GM23338 (cell line): ENCODE data around the gene PGLYRP4. TPM values are rescaled to one million over a fixed set of nuclear protein-coding genes. Genes with fewer than 3 reads are reported as not detected.

ENCODE experiments used
- ATAC-seq: fragments of 200-7000 bp; cut with Tn5 transposase; 3 replicates; pipeline ENCODE4 v1.9.1; 2020
- DNase-seq: peaks from one replicate; pipeline ENCODE4 v3.0.0-alpha.2; 2015; ENCODE audit warnings: low spot score
- H2AFZ ChIP-seq: fragments of 200-600 bp; sonication (generic); 2 replicates; pipeline ENCODE4 v1.8.0; 2016; ENCODE audit warnings: antibody characterized with exemption, mild to moderate bottlenecking, moderate library complexity
- H3F3A ChIP-seq: fragments of 200-600 bp; sonication (generic); replicated peaks from 2 replicates; pipeline ENCODE4 v1.8.0; 2017; ENCODE audit warnings: antibody characterized with exemption, mixed run types, low read depth
- H3K27ac ChIP-seq: fragments of 200-600 bp; sonication (generic); 2 replicates; pipeline ENCODE4 v1.6.1; 2016; ENCODE audit warnings: low read depth
- H3K27me3 ChIP-seq: fragments of 200-600 bp; sonication (generic); 2 replicates; pipeline ENCODE4 v1.8.0; 2016; ENCODE audit warnings: mild to moderate bottlenecking, mixed run types, moderate library complexity; ENCODE audit not compliant: insufficient read depth
- H3K36me3 ChIP-seq: fragments of 200-600 bp; sonication (generic); 2 replicates; pipeline ENCODE4 v1.8.0; 2016; ENCODE audit warnings: mild to moderate bottlenecking; ENCODE audit not compliant: insufficient read depth
- H3K4me1 ChIP-seq: fragments of 200-600 bp; sonication (generic); 2 replicates; pipeline ENCODE4 v1.8.0; 2016; ENCODE audit warnings: mild to moderate bottlenecking, moderate library complexity; ENCODE audit not compliant: insufficient read depth
- H3K4me2 ChIP-seq: fragments of 200-600 bp; sonication (generic); 2 replicates; pipeline ENCODE4 v1.7.1; 2017; ENCODE audit warnings: mixed run types
- H3K4me3 ChIP-seq: fragments of 200-600 bp; sonication (generic); 2 replicates; pipeline ENCODE4 v1.6.1; 2016; ENCODE audit warnings: mixed run types
- H3K79me2 ChIP-seq: fragments of 200-600 bp; sonication (generic); replicated peaks from 2 replicates; pipeline ENCODE4 v1.8.0; 2017; ENCODE audit warnings: mild to moderate bottlenecking; ENCODE audit not compliant: insufficient read depth
- H3K9me2 ChIP-seq: fragments of 200-600 bp; sonication (generic); 2 replicates; pipeline ENCODE4 v1.8.0; 2017; ENCODE audit not compliant: insufficient read depth
- H4K20me1 ChIP-seq: fragments of 200-600 bp; sonication (generic); replicated peaks from 2 replicates; pipeline ENCODE4 v1.8.0; 2017; ENCODE audit warnings: mild to moderate bottlenecking; ENCODE audit not compliant: insufficient read depth
- H3K27ac Mint-ChIP-seq: 2 replicates; pipeline ENCODE4 v1.8.0; 2020; ENCODE audit warnings: inconsistent platforms, mild to moderate bottlenecking, moderate library complexity, mixed read lengths
- H3K27me3 Mint-ChIP-seq: 3 replicates; pipeline ENCODE4 v1.8.0; 2022; ENCODE audit warnings: low read depth, mild to moderate bottlenecking, moderate library complexity, mixed read lengths, inconsistent platforms; ENCODE audit not compliant: insufficient read depth, poor library complexity
- H3K36me3 Mint-ChIP-seq: 3 replicates; pipeline ENCODE4 v1.8.0; 2021; ENCODE audit warnings: low read depth, mild to moderate bottlenecking, inconsistent platforms, moderate library complexity, mixed read lengths
- H3K4me1 Mint-ChIP-seq: 3 replicates; pipeline ENCODE4 v1.8.0; 2020; ENCODE audit warnings: mild to moderate bottlenecking, inconsistent platforms, mixed read lengths
- H3K4me3 Mint-ChIP-seq: 3 replicates; pipeline ENCODE4 v1.8.0; 2021; ENCODE audit warnings: moderate library complexity, mild to moderate bottlenecking, inconsistent platforms, mixed read lengths
- H3K9me3 Mint-ChIP-seq: 3 replicates; pipeline ENCODE4 v1.8.0; 2020; ENCODE audit warnings: moderate library complexity, mild to moderate bottlenecking, inconsistent platforms, mixed read lengths
- CREB1 ChIP-seq: fragments of 250-450 bp; sonication (Bioruptor Pico); IDR thresholded peaks from 2 replicates; pipeline ENCODE4 v1.5.0; 2020; ENCODE audit warnings: low read depth, mild to moderate bottlenecking, moderate library complexity
- EZH2 ChIP-seq: fragments of 200-600 bp; sonication (generic); IDR thresholded peaks from one replicate; pipeline ENCODE4 v1.8.0; 2017; ENCODE audit warnings: antibody characterized with exemption, mild to moderate bottlenecking, low read depth; ENCODE audit not compliant: unreplicated experiment
- EZH2phosphoT487 ChIP-seq: fragments of 200-600 bp; sonication (generic); IDR thresholded peaks from one replicate; pipeline ENCODE4 v1.8.1; 2018; ENCODE audit warnings: antibody characterized with exemption; ENCODE audit not compliant: unreplicated experiment
- JUNB ChIP-seq: IDR thresholded peaks from one replicate; pipeline ENCODE4 v1.6.1; 2016; ENCODE audit warnings: antibody characterized with exemption; ENCODE audit not compliant: unreplicated experiment
- NANOG ChIP-seq: IDR thresholded peaks from 2 replicates; pipeline ENCODE4 v1.6.1; 2016; ENCODE audit warnings: antibody characterized with exemption, borderline replicate concordance
- POLR2AphosphoS5 ChIP-seq: IDR thresholded peaks from 2 replicates; pipeline ENCODE4 v1.6.1; 2016; ENCODE audit warnings: antibody characterized with exemption, low read depth
- STAT1 ChIP-seq: IDR thresholded peaks from one replicate; pipeline ENCODE4 v1.6.1; 2016; ENCODE audit warnings: antibody characterized with exemption; ENCODE audit not compliant: unreplicated experiment
- ZNF114 ChIP-seq: fragments of 250-450 bp; sonication (Bioruptor Pico); IDR thresholded peaks from 2 replicates; pipeline ENCODE4 v1.5.0; 2020; ENCODE audit warnings: mild to moderate bottlenecking, moderate library complexity
- ZNF331 ChIP-seq: fragments of 250-450 bp; sonication (Bioruptor Pico); IDR thresholded peaks from 2 replicates; pipeline ENCODE4 v1.5.0; 2020; ENCODE audit warnings: low read depth, mild to moderate bottlenecking, moderate library complexity
- polyA plus RNA-seq: library from polyadenylated mRNA; unstranded; fragments of >200 nt; fragmentation: Nextera tagmentation; extraction: Ambion mirVana; gene quantifications from 2 replicates; pipeline ENCODE4 v1.2.1, GENCODE V29; 2016
- total RNA-seq: library from RNA; depleted of rRNA; stranded (reverse); fragments of >200 nt; shearing (Covaris generic); gene quantifications from 2 replicates; pipeline ENCODE4 v1.2.3, GENCODE V29; 2014
- TF ChIP-seq, protein P1 (sequence below): fragments of 250-450 bp; sonication (Bioruptor Pico); IDR thresholded peaks from 2 replicates; pipeline ENCODE4 v1.5.0; 2020; ENCODE audit warnings: mild to moderate bottlenecking, moderate library complexity
- TF ChIP-seq, protein P2 (sequence below), 2 experiments: fragments of 200-600 bp in 1 of 2; sonication (generic) in 1 of 2; conservative IDR thresholded peaks; 2 replicates each; pipeline versions ENCODE4 v1.5.1 to v1.6.1; 2016 to 2017; ENCODE audit warnings: antibody characterized with exemption in 2 of 2, low read depth in 2 of 2, mild to moderate bottlenecking in 2 of 2, moderate library complexity in 1 of 2
- TF ChIP-seq, protein P3 (sequence below): IDR thresholded peaks from 2 replicates; pipeline ENCODE4 v1.6.1; 2016; ENCODE audit warnings: antibody characterized with exemption
- TF ChIP-seq, protein P4 (sequence below): IDR thresholded peaks from one replicate; pipeline ENCODE4 v1.6.1; 2018; ENCODE audit warnings: antibody characterized with exemption; ENCODE audit not compliant: unreplicated experiment

PGLYRP4 gene
- total and polyA plus RNA-seq, 2 experiments from 2014 or later = not detected

DNA sequence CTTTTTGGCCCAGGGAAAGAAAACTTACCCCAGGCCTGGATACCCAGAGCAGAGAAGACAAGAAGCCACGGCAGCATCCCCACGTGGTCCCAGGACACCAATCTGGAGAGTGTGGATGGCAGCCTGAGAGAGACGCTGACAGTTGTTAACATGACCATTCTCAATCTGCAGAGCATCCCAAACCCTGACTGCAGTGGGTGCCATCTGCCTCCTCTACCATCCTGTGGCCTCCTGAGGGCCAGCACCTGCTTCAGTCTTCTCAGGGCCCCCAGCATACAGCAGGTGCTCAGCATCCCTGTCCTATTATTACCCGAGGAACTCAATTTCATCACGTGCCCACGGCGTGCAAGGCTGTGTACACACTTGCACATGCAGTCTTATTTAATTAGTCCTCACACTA is 785 bp downstream of the PGLYRP4 start:
- Mint-ChIP-seq H3K27me3 (peaks cover 7% of the 10 kb centered on the region), H3K4me1 (peaks cover 12% of the 10 kb centered on the region; the same call in 2 of the 3 replicates), H3K4me3 (no peak overlapping the region), H3K36me3 (no peaks in the 10 kb centered on the region), H3K27ac (no peak overlapping the region), H3K9me3 (no peaks in the 10 kb centered on the region)
- Histone ChIP-seq H3K36me3 (no peaks in the 10 kb centered on the region), H4K20me1 (no peaks in the 10 kb centered on the region), H2AFZ (no peak overlapping the region), H3K4me1 (no peaks in the 10 kb centered on the region), H3K4me3 (no peak overlapping the region), H3K9me2 (peaks cover 4% of the 10 kb centered on the region), H3K79me2 (no peaks in the 10 kb centered on the region), H3K27me3 (no peaks in the 10 kb centered on the region), H3F3A (no peaks in the 10 kb centered on the region), H3K4me2 (no peak overlapping the region), H3K27ac (no peak overlapping the region)
- no peak for ATAC-seq
- no peak for DNase-seq
- TF ChIP-seq JUNB = no peak
- TF ChIP-seq CREB1 (CRISPR knock-in tag) = no peak
- TF ChIP-seq EZH2phosphoT487 = no peak
- TF ChIP-seq, protein P1, sequence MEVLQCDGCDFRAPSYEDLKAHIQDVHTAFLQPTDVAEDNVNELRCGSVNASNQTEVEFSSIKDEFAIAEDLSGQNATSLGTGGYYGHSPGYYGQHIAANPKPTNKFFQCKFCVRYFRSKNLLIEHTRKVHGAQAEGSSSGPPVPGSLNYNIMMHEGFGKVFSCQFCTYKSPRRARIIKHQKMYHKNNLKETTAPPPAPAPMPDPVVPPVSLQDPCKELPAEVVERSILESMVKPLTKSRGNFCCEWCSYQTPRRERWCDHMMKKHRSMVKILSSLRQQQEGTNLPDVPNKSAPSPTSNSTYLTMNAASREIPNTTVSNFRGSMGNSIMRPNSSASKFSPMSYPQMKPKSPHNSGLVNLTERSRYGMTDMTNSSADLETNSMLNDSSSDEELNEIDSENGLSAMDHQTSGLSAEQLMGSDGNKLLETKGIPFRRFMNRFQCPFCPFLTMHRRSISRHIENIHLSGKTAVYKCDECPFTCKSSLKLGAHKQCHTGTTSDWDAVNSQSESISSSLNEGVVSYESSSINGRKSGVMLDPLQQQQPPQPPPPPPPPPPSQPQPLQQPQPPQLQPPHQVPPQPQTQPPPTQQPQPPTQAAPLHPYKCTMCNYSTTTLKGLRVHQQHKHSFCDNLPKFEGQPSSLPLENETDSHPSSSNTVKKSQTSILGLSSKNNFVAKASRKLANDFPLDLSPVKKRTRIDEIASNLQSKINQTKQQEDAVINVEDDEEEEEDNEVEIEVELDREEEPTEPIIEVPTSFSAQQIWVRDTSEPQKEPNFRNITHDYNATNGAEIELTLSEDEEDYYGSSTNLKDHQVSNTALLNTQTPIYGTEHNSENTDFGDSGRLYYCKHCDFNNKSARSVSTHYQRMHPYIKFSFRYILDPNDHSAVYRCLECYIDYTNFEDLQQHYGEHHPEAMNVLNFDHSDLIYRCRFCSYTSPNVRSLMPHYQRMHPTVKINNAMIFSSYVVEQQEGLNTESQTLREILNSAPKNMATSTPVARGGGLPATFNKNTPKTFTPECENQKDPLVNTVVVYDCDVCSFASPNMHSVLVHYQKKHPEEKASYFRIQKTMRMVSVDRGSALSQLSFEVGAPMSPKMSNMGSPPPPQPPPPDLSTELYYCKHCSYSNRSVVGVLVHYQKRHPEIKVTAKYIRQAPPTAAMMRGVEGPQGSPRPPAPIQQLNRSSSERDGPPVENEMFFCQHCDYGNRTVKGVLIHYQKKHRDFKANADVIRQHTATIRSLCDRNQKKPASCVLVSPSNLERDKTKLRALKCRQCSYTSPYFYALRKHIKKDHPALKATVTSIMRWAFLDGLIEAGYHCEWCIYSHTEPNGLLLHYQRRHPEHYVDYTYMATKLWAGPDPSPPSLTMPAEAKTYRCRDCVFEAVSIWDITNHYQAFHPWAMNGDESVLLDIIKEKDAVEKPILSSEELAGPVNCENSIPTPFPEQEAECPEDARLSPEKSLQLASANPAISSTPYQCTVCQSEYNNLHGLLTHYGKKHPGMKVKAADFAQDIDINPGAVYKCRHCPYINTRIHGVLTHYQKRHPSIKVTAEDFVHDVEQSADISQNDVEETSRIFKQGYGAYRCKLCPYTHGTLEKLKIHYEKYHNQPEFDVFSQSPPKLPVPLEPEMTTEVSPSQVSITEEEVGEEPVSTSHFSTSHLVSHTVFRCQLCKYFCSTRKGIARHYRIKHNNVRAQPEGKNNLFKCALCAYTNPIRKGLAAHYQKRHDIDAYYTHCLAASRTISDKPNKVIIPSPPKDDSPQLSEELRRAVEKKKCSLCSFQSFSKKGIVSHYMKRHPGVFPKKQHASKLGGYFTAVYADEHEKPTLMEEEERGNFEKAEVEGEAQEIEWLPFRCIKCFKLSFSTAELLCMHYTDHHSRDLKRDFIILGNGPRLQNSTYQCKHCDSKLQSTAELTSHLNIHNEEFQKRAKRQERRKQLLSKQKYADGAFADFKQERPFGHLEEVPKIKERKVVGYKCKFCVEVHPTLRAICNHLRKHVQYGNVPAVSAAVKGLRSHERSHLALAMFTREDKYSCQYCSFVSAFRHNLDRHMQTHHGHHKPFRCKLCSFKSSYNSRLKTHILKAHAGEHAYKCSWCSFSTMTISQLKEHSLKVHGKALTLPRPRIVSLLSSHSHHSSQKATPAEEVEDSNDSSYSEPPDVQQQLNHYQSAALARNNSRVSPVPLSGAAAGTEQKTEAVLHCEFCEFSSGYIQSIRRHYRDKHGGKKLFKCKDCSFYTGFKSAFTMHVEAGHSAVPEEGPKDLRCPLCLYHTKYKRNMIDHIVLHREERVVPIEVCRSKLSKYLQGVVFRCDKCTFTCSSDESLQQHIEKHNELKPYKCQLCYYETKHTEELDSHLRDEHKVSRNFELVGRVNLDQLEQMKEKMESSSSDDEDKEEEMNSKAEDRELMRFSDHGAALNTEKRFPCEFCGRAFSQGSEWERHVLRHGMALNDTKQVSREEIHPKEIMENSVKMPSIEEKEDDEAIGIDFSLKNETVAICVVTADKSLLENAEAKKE (CRISPR knock-in tag) = no peak
- no peak for TF ChIP-seq EZH2
- TF ChIP-seq POLR2AphosphoS5 = no peak
- TF ChIP-seq, protein P2, sequence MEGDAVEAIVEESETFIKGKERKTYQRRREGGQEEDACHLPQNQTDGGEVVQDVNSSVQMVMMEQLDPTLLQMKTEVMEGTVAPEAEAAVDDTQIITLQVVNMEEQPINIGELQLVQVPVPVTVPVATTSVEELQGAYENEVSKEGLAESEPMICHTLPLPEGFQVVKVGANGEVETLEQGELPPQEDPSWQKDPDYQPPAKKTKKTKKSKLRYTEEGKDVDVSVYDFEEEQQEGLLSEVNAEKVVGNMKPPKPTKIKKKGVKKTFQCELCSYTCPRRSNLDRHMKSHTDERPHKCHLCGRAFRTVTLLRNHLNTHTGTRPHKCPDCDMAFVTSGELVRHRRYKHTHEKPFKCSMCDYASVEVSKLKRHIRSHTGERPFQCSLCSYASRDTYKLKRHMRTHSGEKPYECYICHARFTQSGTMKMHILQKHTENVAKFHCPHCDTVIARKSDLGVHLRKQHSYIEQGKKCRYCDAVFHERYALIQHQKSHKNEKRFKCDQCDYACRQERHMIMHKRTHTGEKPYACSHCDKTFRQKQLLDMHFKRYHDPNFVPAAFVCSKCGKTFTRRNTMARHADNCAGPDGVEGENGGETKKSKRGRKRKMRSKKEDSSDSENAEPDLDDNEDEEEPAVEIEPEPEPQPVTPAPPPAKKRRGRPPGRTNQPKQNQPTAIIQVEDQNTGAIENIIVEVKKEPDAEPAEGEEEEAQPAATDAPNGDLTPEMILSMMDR (conservative IDR thresholded peaks at IDR 0.05; ENCODE audit: low read depth in 2 of 2) = no peak
- TF ChIP-seq NANOG = no peak
- TF ChIP-seq STAT1 = no peak
- TF ChIP-seq, protein P3, sequence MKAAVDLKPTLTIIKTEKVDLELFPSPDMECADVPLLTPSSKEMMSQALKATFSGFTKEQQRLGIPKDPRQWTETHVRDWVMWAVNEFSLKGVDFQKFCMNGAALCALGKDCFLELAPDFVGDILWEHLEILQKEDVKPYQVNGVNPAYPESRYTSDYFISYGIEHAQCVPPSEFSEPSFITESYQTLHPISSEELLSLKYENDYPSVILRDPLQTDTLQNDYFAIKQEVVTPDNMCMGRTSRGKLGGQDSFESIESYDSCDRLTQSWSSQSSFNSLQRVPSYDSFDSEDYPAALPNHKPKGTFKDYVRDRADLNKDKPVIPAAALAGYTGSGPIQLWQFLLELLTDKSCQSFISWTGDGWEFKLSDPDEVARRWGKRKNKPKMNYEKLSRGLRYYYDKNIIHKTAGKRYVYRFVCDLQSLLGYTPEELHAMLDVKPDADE = no peak
- no peak for TF ChIP-seq ZNF114 (CRISPR knock-in tag)
- TF ChIP-seq, protein P4, sequence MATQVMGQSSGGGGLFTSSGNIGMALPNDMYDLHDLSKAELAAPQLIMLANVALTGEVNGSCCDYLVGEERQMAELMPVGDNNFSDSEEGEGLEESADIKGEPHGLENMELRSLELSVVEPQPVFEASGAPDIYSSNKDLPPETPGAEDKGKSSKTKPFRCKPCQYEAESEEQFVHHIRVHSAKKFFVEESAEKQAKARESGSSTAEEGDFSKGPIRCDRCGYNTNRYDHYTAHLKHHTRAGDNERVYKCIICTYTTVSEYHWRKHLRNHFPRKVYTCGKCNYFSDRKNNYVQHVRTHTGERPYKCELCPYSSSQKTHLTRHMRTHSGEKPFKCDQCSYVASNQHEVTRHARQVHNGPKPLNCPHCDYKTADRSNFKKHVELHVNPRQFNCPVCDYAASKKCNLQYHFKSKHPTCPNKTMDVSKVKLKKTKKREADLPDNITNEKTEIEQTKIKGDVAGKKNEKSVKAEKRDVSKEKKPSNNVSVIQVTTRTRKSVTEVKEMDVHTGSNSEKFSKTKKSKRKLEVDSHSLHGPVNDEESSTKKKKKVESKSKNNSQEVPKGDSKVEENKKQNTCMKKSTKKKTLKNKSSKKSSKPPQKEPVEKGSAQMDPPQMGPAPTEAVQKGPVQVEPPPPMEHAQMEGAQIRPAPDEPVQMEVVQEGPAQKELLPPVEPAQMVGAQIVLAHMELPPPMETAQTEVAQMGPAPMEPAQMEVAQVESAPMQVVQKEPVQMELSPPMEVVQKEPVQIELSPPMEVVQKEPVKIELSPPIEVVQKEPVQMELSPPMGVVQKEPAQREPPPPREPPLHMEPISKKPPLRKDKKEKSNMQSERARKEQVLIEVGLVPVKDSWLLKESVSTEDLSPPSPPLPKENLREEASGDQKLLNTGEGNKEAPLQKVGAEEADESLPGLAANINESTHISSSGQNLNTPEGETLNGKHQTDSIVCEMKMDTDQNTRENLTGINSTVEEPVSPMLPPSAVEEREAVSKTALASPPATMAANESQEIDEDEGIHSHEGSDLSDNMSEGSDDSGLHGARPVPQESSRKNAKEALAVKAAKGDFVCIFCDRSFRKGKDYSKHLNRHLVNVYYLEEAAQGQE = no peak
- TF ChIP-seq ZNF331 (CRISPR knock-in tag) = no peak
